IMR-90 (cell line): ENCODE measurements around the gene PSME4.

Experiments
- BHLHE40 ChIP-seq: fragments of 150-350 bp; IDR thresholded peaks from 2 replicates; pipeline ENCODE4 v1.6.1; 2016; ENCODE audit warnings: mild to moderate bottlenecking, low read depth, low read length
- CEBPB ChIP-seq: IDR thresholded peaks from 2 replicates; pipeline ENCODE4 v1.6.1; 2012; ENCODE audit warnings: low read depth, low read length, improper control_type of control experiment
- FOS ChIP-seq: fragments of 150-350 bp; IDR thresholded peaks from 2 replicates; pipeline ENCODE4 v1.6.1; 2016; ENCODE audit warnings: low read depth, low read length
- MAFK ChIP-seq: IDR thresholded peaks from 2 replicates; pipeline ENCODE4 v1.6.1; 2012; ENCODE audit warnings: low read depth, low read length, improper control_type of control experiment
- MAZ ChIP-seq: IDR thresholded peaks from 2 replicates; pipeline ENCODE4 v1.6.1; 2012; ENCODE audit warnings: low read depth, mild to moderate bottlenecking, low read length, improper control_type of control experiment, moderate library complexity, borderline replicate concordance
- MXI1 ChIP-seq: IDR thresholded peaks from 2 replicates; pipeline ENCODE4 v1.6.1; 2012; ENCODE audit warnings: low read depth, mild to moderate bottlenecking, low read length, moderate library complexity, borderline replicate concordance
- POLR2A ChIP-seq: IDR thresholded peaks from 2 replicates; pipeline ENCODE4 v1.6.1; 2012; ENCODE audit warnings: mild to moderate bottlenecking, low read depth, low read length
- RAD21 ChIP-seq: IDR thresholded peaks from 2 replicates; pipeline ENCODE4 v1.6.1; 2012; ENCODE audit warnings: low read length, improper control_type of control experiment
- RCOR1 ChIP-seq: IDR thresholded peaks from 2 replicates; pipeline ENCODE4 v1.6.1; 2012; ENCODE audit warnings: mild to moderate bottlenecking, low read length, improper control_type of control experiment; ENCODE audit not compliant: insufficient replicate concordance
- RFX5 ChIP-seq: IDR thresholded peaks from 2 replicates; pipeline ENCODE4 v1.8.0; 2012; ENCODE audit warnings: low read depth, mild to moderate bottlenecking, low read length, moderate library complexity
- SMC3 ChIP-seq: fragments of 150-350 bp; IDR thresholded peaks from 2 replicates; pipeline ENCODE4 v1.6.1; 2016; ENCODE audit warnings: low read depth, mild to moderate bottlenecking, antibody characterized with exemption, low read length, moderate library complexity
- TF ChIP-seq, protein P1 (sequence below): conservative IDR thresholded peaks from 2 replicates; pipeline ENCODE4 v1.5.1; 2012; ENCODE audit warnings: mild to moderate bottlenecking, low read depth, low read length, improper control_type of control experiment
- TF ChIP-seq, protein P2 (sequence below): fragments of 150-350 bp; IDR thresholded peaks from 2 replicates; pipeline ENCODE4 v1.6.1; 2017; ENCODE audit warnings: mild to moderate bottlenecking, antibody characterized with exemption, low read length, low read depth
- TF ChIP-seq, protein P3 (sequence below): fragments of 150-350 bp; IDR thresholded peaks from 2 replicates; pipeline ENCODE4 v1.6.1; 2016; ENCODE audit warnings: low read depth, mild to moderate bottlenecking, low read length, moderate library complexity, borderline replicate concordance

DNA sequence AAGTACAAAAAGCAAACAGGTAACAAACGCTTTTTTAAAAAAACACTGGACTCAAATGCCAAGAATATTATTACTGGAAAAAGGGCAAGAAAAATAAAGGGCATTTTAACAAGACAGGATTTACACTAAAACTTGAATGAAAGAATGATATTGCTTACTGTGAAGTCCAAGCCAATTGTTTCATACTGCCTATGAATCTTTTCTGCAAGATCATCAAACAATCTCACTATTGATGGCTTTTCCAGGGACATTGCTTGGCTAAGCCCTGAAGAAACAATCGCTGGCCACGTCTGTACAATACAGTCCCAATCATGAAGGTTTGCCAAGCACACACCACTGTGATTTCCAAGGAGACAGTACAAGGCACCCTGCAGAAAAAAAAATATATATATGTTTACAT lies 69.6 kb downstream of the PSME4 start:
- no peak for TF ChIP-seq RAD21
- TF ChIP-seq, protein P1, sequence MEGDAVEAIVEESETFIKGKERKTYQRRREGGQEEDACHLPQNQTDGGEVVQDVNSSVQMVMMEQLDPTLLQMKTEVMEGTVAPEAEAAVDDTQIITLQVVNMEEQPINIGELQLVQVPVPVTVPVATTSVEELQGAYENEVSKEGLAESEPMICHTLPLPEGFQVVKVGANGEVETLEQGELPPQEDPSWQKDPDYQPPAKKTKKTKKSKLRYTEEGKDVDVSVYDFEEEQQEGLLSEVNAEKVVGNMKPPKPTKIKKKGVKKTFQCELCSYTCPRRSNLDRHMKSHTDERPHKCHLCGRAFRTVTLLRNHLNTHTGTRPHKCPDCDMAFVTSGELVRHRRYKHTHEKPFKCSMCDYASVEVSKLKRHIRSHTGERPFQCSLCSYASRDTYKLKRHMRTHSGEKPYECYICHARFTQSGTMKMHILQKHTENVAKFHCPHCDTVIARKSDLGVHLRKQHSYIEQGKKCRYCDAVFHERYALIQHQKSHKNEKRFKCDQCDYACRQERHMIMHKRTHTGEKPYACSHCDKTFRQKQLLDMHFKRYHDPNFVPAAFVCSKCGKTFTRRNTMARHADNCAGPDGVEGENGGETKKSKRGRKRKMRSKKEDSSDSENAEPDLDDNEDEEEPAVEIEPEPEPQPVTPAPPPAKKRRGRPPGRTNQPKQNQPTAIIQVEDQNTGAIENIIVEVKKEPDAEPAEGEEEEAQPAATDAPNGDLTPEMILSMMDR, result no peak
- no peak for TF ChIP-seq POLR2A
- TF ChIP-seq CEBPB, result no peak
- no peak for TF ChIP-seq FOS
- no peak for TF ChIP-seq MAFK
- TF ChIP-seq, protein P2, sequence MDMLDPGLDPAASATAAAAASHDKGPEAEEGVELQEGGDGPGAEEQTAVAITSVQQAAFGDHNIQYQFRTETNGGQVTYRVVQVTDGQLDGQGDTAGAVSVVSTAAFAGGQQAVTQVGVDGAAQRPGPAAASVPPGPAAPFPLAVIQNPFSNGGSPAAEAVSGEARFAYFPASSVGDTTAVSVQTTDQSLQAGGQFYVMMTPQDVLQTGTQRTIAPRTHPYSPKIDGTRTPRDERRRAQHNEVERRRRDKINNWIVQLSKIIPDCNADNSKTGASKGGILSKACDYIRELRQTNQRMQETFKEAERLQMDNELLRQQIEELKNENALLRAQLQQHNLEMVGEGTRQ, result no peak
- no peak for TF ChIP-seq MAZ
- TF ChIP-seq, protein P3, sequence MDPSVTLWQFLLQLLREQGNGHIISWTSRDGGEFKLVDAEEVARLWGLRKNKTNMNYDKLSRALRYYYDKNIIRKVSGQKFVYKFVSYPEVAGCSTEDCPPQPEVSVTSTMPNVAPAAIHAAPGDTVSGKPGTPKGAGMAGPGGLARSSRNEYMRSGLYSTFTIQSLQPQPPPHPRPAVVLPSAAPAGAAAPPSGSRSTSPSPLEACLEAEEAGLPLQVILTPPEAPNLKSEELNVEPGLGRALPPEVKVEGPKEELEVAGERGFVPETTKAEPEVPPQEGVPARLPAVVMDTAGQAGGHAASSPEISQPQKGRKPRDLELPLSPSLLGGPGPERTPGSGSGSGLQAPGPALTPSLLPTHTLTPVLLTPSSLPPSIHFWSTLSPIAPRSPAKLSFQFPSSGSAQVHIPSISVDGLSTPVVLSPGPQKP, result no peak
- TF ChIP-seq MXI1, result no peak
- no peak for TF ChIP-seq BHLHE40
- TF ChIP-seq SMC3, result no peak
- no peak for TF ChIP-seq RCOR1
- no peak for TF ChIP-seq RFX5
